Osteoblast (primary cell): ENCODE results near the gene CLIP4. TPM values are rescaled to one million over a fixed set of nuclear protein-coding genes. Genes with fewer than 3 reads are reported as not detected.

Source experiments
- DNase-seq: peaks from one replicate; pipeline ENCODE4 v3.0.0; 2011; ENCODE audit warnings: low spot score, mixed read lengths; ENCODE audit not compliant: insufficient read length; ENCODE audit errors: missing footprints
- H2AFZ ChIP-seq: 2 replicates; pipeline ENCODE4 v1.6.0; 2011; ENCODE audit warnings: mild to moderate bottlenecking, low read length
- H3K27ac ChIP-seq: 2 replicates; pipeline ENCODE4 v1.5.1; 2011; ENCODE audit warnings: mild to moderate bottlenecking, low read depth, low read length, moderate library complexity
- H3K27me3 ChIP-seq: 2 replicates; pipeline ENCODE4 v1.6.0; 2012; ENCODE audit warnings: mild to moderate bottlenecking, control low read depth, inconsistent platforms, low read length, moderate library complexity; ENCODE audit not compliant: insufficient read depth
- H3K36me3 ChIP-seq: 2 replicates; pipeline ENCODE4 v1.5.1; 2011; ENCODE audit warnings: mild to moderate bottlenecking, low read length, control low read depth, moderate library complexity; ENCODE audit not compliant: insufficient read depth
- H3K4me1 ChIP-seq: 2 replicates; pipeline ENCODE4 v1.5.1; 2011; ENCODE audit warnings: mild to moderate bottlenecking, low read length, control low read depth, moderate library complexity; ENCODE audit not compliant: insufficient read depth
- H3K4me2 ChIP-seq: 2 replicates; pipeline ENCODE4 v1.6.0; 2011; ENCODE audit warnings: mild to moderate bottlenecking, low read length; ENCODE audit not compliant: insufficient read depth
- H3K4me3 ChIP-seq: fragments of 200-600 bp; sonication (generic); 3 replicates; pipeline ENCODE4 v1.5.1; 2012; ENCODE audit warnings: mild to moderate bottlenecking, low read length, inconsistent platforms; ENCODE audit not compliant: insufficient read depth
- H3K79me2 ChIP-seq: 2 replicates; pipeline ENCODE4 v1.6.0; 2012; ENCODE audit warnings: mild to moderate bottlenecking, low read length, control low read depth, inconsistent platforms; ENCODE audit not compliant: insufficient read depth
- H3K9me3 ChIP-seq: 2 replicates; pipeline ENCODE4 v1.5.1; 2011; ENCODE audit warnings: low read depth, low read length, control low read depth
- H4K20me1 ChIP-seq: 2 replicates; pipeline ENCODE4 v1.6.0; 2012; ENCODE audit warnings: mild to moderate bottlenecking, low read length, control low read depth; ENCODE audit not compliant: insufficient read depth
- CTCF ChIP-seq: IDR thresholded peaks from 2 replicates; pipeline ENCODE4 v1.5.1; 2011; ENCODE audit warnings: mild to moderate bottlenecking, low read depth, low read length, moderate library complexity; ENCODE audit errors: extremely low read depth
- total RNA-seq: library from RNA; depleted of rRNA; stranded (reverse); fragments of >200 nt; gene quantifications from 2 replicates; pipeline ENCODE4 v1.2.3, GENCODE V29; 2012

CLIP4 gene
- total RNA-seq, 1 donor: 124 TPM

GRCh38 chr2:29209551-29209950, 94.3 kb downstream of the CLIP4 start:
- no peaks in the 10 kb centered on the region for H3K9me3 ChIP-seq
- no peak for DNase-seq
- H3K27me3 ChIP-seq: no peaks in the 10 kb centered on the region
- no peaks in the 10 kb centered on the region for H3K4me1 ChIP-seq
- peaks cover 8% of the 10 kb centered on the region for H4K20me1 ChIP-seq
- no peak overlapping the region for H2AFZ ChIP-seq
- TF ChIP-seq CTCF: no peak
- no peak overlapping the region for H3K27ac ChIP-seq
- H3K79me2 ChIP-seq: no peaks in the 10 kb centered on the region
- H3K4me3 ChIP-seq: no peak overlapping the region
- H3K36me3 ChIP-seq: no peaks in the 10 kb centered on the region
- no peak overlapping the region for H3K4me2 ChIP-seq

GRCh38 chr2:29212009-29212408, 96.8 kb downstream of the CLIP4 start:
- DNase-seq: no peak
- Histone ChIP-seq H3K79me2 (no peaks in the 10 kb centered on the region), H3K4me1 (no peaks in the 10 kb centered on the region), H3K27me3 (no peaks in the 10 kb centered on the region), H3K4me3 (no peak overlapping the region), H2AFZ (no peak overlapping the region), H4K20me1 (peaks cover 6% of the 10 kb centered on the region), H3K27ac (no peak overlapping the region), H3K9me3 (no peaks in the 10 kb centered on the region), H3K36me3 (no peaks in the 10 kb centered on the region), H3K4me2 (no peak overlapping the region)
- TF ChIP-seq CTCF: no peak

- H2AFZ ChIP-seq: no peak overlapping the region
Measured at GRCh38 chr2:29213888-29214291, 98.7 kb downstream of the CLIP4 start.

GRCh38 chr2:29215073-29215472, 99.9 kb downstream of the CLIP4 start:
- Histone ChIP-seq H3K4me1 (no peaks in the 10 kb centered on the region), H4K20me1 (peaks cover 6% of the 10 kb centered on the region), H3K79me2 (no peaks in the 10 kb centered on the region), H3K36me3 (no peaks in the 10 kb centered on the region), H3K4me2 (no peak overlapping the region), H3K27ac (no peak overlapping the region), H2AFZ (no peak overlapping the region), H3K9me3 (no peaks in the 10 kb centered on the region), H3K4me3 (no peak overlapping the region), H3K27me3 (peaks cover 3% of the 10 kb centered on the region)
- DNase-seq: no peak
- TF ChIP-seq CTCF: no peak

More at GRCh38 chr2:29213888-29214291, 98.7 kb downstream of the CLIP4 start:
- Histone ChIP-seq H3K9me3 (no peaks in the 10 kb centered on the region), H3K4me2 (no peak overlapping the region), H3K4me1 (no peaks in the 10 kb centered on the region), H3K27ac (no peak overlapping the region), H3K4me3 (no peak overlapping the region), H3K36me3 (no peaks in the 10 kb centered on the region), H4K20me1 (peaks cover 6% of the 10 kb centered on the region), H3K27me3 (no peaks in the 10 kb centered on the region), H3K79me2 (no peaks in the 10 kb centered on the region)
- no peak for DNase-seq
- TF ChIP-seq CTCF: no peak
